Neural cell (in vitro differentiated cells): Measurements from ENCODE around the gene MS4A6A.

ENCODE experiments used
- CTCF ChIP-seq: fragments of 450-650 bp; IDR thresholded peaks from 2 replicates; pipeline ENCODE4 v1.5.1; 2014; ENCODE audit warnings: antibody characterized with exemption, mild to moderate bottlenecking, moderate library complexity; ENCODE audit not compliant: poor library complexity, severe bottlenecking
- RAD21 ChIP-seq: fragments of 450-650 bp; conservative IDR thresholded peaks from 2 replicates; pipeline ENCODE4 v1.6.1; 2014; ENCODE audit warnings: antibody characterized with exemption, mild to moderate bottlenecking, moderate library complexity
- REST ChIP-seq: IDR thresholded peaks from 2 replicates; pipeline ENCODE4 v1.6.1; 2012; ENCODE audit warnings: borderline replicate concordance
- TAF1 ChIP-seq: IDR thresholded peaks from 2 replicates; pipeline ENCODE4 v1.6.1; 2012; ENCODE audit warnings: low read depth

- TF ChIP-seq CTCF (no peak), RAD21 (no peak), TAF1 (no peak), REST (no peak)
Measured at GRCh38 chr11:60208146-60208895, 25.4 kb upstream of the MS4A6A start.
